Endothelial cell of umbilical vein (primary cell): ENCODE measurements around the gene ETV6. TPM values are rescaled to one million over a fixed set of nuclear protein-coding genes. Genes with fewer than 3 reads are reported as not detected.

Experiments used
- BruUV-seq: library from RNA; stranded (reverse); fragments of 400-500 nt; replicated peaks from 2 replicates; lab custom pipeline; 2021; lab: Mats Ljungman, UMichigan
- CTCF ChIA-PET: fragments of 300-600, 350-600 bp; sonication (Branson Sonifier 250); formaldehyde crosslinking; loops from one replicate; lab custom pipeline; 2021; ENCODE audit warnings: antibody characterized with exemption, inconsistent platforms; lab: Charles Lee
- POLR2A ChIA-PET: fragments of 300-600, 350-600 bp; sonication (Branson Sonifier 250); formaldehyde crosslinking; loops from one replicate; lab custom pipeline; 2021; ENCODE audit warnings: antibody characterized with exemption, inconsistent platforms; lab: Charles Lee
- DNase-seq: peaks from one replicate; pipeline ENCODE4 v3.0.0-alpha.2; 2011; ENCODE audit warnings: low read depth, low spot score
- FAIRE-seq: peaks from 2 replicates; lab custom pipeline; 2011; peaks lifted over from hg19 to GRCh38; lab: Jason Lieb, UNC
- H2AFZ ChIP-seq: 2 replicates; pipeline ENCODE4 v1.6.0; 2012; ENCODE audit warnings: low read depth, low read length, control low read depth, inconsistent platforms
- H3K27ac ChIP-seq: 2 replicates; pipeline ENCODE4 v1.5.1; 2011; ENCODE audit warnings: low read depth, mild to moderate bottlenecking, control low read depth, low read length, moderate library complexity; ENCODE audit not compliant: insufficient read depth
- H3K27me3 ChIP-seq, 2 experiments: 2 replicates each; pipeline versions ENCODE4 v1.6.0 to v1.6.1; 2011; ENCODE audit warnings: low read length in 2 of 2, mixed read lengths in 1 of 2; ENCODE audit not compliant: control insufficient read depth in 2 of 2, insufficient read depth in 2 of 2
- H3K36me3 ChIP-seq, 2 experiments: 2 replicates in 1 of 2; 3 replicates in 1 of 2; pipeline ENCODE4 v1.5.1; 2011; ENCODE audit warnings: low read length in 2 of 2, mild to moderate bottlenecking in 1 of 2, moderate library complexity in 1 of 2; ENCODE audit not compliant: control insufficient read depth in 2 of 2, insufficient read depth in 2 of 2; ENCODE audit errors: extremely low read depth in 1 of 2
- H3K4me1 ChIP-seq: 3 replicates; pipeline ENCODE4 v1.5.1; 2011; ENCODE audit warnings: mild to moderate bottlenecking, low read length; ENCODE audit not compliant: control insufficient read depth, insufficient read depth; ENCODE audit errors: extremely low read depth
- H3K4me2 ChIP-seq: 2 replicates; pipeline ENCODE4 v1.6.1; 2011; ENCODE audit warnings: low read length, control low read depth, mixed read lengths; ENCODE audit not compliant: insufficient read depth
- H3K4me3 ChIP-seq, 3 experiments: fragments of 200-600 bp in 1 of 3; sonication (generic), shearing (Covaris generic) in 1 of 3; replicated peaks in 1 of 3; 2 replicates each; pipeline ENCODE4 v1.5.1; 2011 to 2016; ENCODE audit warnings: control low read depth in 3 of 3, low read length in 3 of 3, mild to moderate bottlenecking in 2 of 3, inconsistent platforms in 1 of 3, low read depth in 1 of 3, moderate library complexity in 1 of 3; ENCODE audit not compliant: insufficient read depth in 1 of 3
- H3K79me2 ChIP-seq: 2 replicates; pipeline ENCODE4 v1.6.0; 2012; ENCODE audit warnings: low read length, inconsistent platforms; ENCODE audit not compliant: control insufficient read depth, insufficient read depth
- H3K9ac ChIP-seq: replicated peaks from 2 replicates; pipeline ENCODE3; 2011; ENCODE audit warnings: low read length, control low read depth; ENCODE audit not compliant: insufficient read depth; ENCODE audit errors: extremely low read depth
- H3K9me1 ChIP-seq: replicated peaks from 3 replicates; pipeline ENCODE4 v1.6.0; 2011; ENCODE audit warnings: mild to moderate bottlenecking, low read length; ENCODE audit not compliant: control insufficient read depth, insufficient read depth; ENCODE audit errors: extremely low read depth
- H3K9me3 ChIP-seq: replicated peaks from 2 replicates; pipeline ENCODE4 v1.5.1; 2012; ENCODE audit warnings: low read length, inconsistent platforms; ENCODE audit not compliant: control insufficient read depth, insufficient read depth
- H4K20me1 ChIP-seq: replicated peaks from 2 replicates; pipeline ENCODE3; 2011; ENCODE audit warnings: mild to moderate bottlenecking, low read length; ENCODE audit not compliant: control insufficient read depth, insufficient read depth; ENCODE audit errors: extremely low read depth
- CTCF ChIP-seq, 2 donors: IDR thresholded peaks; 1 replicate in 1 of 2; 2 replicates in 1 of 2; pipeline ENCODE4 v1.5.1; 2011; ENCODE audit warnings: low read length in 2 of 2, mild to moderate bottlenecking in 2 of 2, moderate library complexity in 2 of 2, control low read depth in 1 of 2, inconsistent platforms in 1 of 2, low read depth in 1 of 2; ENCODE audit not compliant: insufficient read depth in 1 of 2; ENCODE audit errors: extremely low read depth in 1 of 2
- FOS ChIP-seq: IDR thresholded peaks from 2 replicates; pipeline ENCODE4 v1.6.1; 2011; ENCODE audit warnings: mild to moderate bottlenecking, low read length, moderate library complexity, borderline replicate concordance; ENCODE audit not compliant: insufficient read depth
- GATA2 ChIP-seq: IDR thresholded peaks from 2 replicates; pipeline ENCODE4 v1.7.0; 2011; ENCODE audit warnings: low read depth, mild to moderate bottlenecking, moderate library complexity, mixed read lengths, low read length; ENCODE audit not compliant: insufficient read length, insufficient read depth
- JUN ChIP-seq: IDR thresholded peaks from 2 replicates; pipeline ENCODE4 v1.6.1; 2011; ENCODE audit warnings: borderline replicate concordance, low read depth; ENCODE audit not compliant: insufficient read length, insufficient read depth
- MAX ChIP-seq: IDR thresholded peaks from 2 replicates; pipeline ENCODE4 v1.6.1; 2011; ENCODE audit not compliant: insufficient read depth, insufficient read length
- MYC ChIP-seq: IDR thresholded peaks from one replicate; pipeline ENCODE4 v1.6.1; 2011; ENCODE audit warnings: mild to moderate bottlenecking, low read depth, low read length
- POLR2A ChIP-seq: IDR thresholded peaks from 2 replicates; pipeline ENCODE4 v1.6.1; 2012; ENCODE audit warnings: low read depth, mild to moderate bottlenecking, control low read depth, low read length
- POLR2AphosphoS5 ChIP-seq: IDR thresholded peaks from 2 replicates; pipeline ENCODE4 v1.6.1; 2012; ENCODE audit warnings: low read depth, mild to moderate bottlenecking, control low read depth, low read length, moderate library complexity; ENCODE audit not compliant: insufficient read depth
- dilution Hi-C: fragments of 300-500 bp; cut with MboI; formaldehyde crosslinking; loops from one replicate; pipeline ENCODE4 v1.15.0; 2019; ENCODE audit warnings: low sequenced_read_pairs; ENCODE audit not compliant: extremely low pct_ligation_motif_present
- intact Hi-C: fragments of 100-400 bp; cut with micrococcal nuclease; formaldehyde crosslinking; loops from one replicate; pipeline ENCODE4 v1.10.0; 2022
- polyA plus RNA-seq, 4 experiments: library from polyadenylated mRNA; depleted of rRNA in 3 of 4; stranded (reverse) in 3 of 4; unstranded in 1 of 4; fragments of >200 nt; gene quantifications; 2 replicates each; pipeline versions ENCODE4 v1.2.1 to v1.2.3, GENCODE V29; 2011 to 2012; ENCODE audit warnings: missing spikeins in 1 of 4
- total RNA-seq: library from RNA; stranded (reverse); gene quantifications from 2 replicates; pipeline ENCODE4 v1.2.3, GENCODE V29; 2021

Gene ETV6
- total and polyA plus RNA-seq, 2 donors (not counting 3 experiments of a cell fraction or from before 2014, with no cell fraction given), result 15.9 to 57.1 TPM

DNA sequence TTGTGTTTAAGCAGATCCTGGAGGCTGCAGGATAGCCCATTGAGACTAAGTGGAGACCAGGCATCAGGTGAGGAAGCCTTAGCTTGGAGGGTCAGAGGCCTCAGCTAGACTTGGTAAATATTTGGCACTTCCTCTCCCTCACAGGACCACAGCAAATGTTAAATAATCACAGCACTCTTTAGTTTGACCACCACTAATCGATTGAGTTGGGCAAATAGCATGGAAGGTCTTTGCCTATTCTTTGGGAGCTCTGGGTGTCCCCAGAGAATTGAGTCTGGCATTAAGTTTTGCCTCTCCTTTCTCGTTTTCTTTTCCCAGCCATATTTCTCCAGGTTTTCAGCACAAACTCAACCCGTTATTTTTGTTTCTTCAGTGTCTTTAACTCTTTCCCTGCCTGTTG is 61.4 kb downstream of the ETV6 start:
- intact Hi-C loops, result no loop called here
- H3K79me2 ChIP-seq, result peaks cover 75% of the 10 kb centered on the region
- ChIA-PET CTCF (interaction anchor here (1.4 kb wide), 1 partner anchor 11 kb away, joined by 3 read pairs; no protein-coding TSS in a partner anchor), POLR2A (no interaction called here)
- H4K20me1 ChIP-seq, result no peaks in the 10 kb centered on the region
- no peak overlapping the region for H3K4me2 ChIP-seq
- no peak for FAIRE-seq
- H3K27ac ChIP-seq, result no peak overlapping the region
- dilution Hi-C loops, result no loop called here
- TF ChIP-seq MYC (no peak), GATA2 (no peak), JUN (no peak), CTCF (IDR thresholded peaks at IDR 0.05; ENCODE audit: extremely low read depth in 1 of 2, insufficient read depth in 1 of 2, low read depth in 1 of 2, low read length in 2 of 2) (no peak), MAX (no peak), FOS (no peak), POLR2A (no peak), POLR2AphosphoS5 (no peak)
- no peaks in the 10 kb centered on the region for H3K4me1 ChIP-seq
- no peak for DNase-seq
- H3K9me3 ChIP-seq, result no peaks in the 10 kb centered on the region
- H3K9ac ChIP-seq, result no peak overlapping the region
- BruUV-seq, result no TSS peak
- H3K27me3 ChIP-seq, result no peaks in the 10 kb centered on the region
- H2AFZ ChIP-seq, result no peak overlapping the region
- peaks cover 0 to 8% of the 10 kb centered on the region in 2 experiments for H3K36me3 ChIP-seq
- no peaks in the 10 kb centered on the region for H3K9me1 ChIP-seq
- no peak overlapping the region for H3K4me3 ChIP-seq
